Esophagus (tissue), 2 donors: ENCODE measurements around the gene ALDH2. TPM values are rescaled to one million over a fixed set of nuclear protein-coding genes. Genes with fewer than 3 reads are reported as not detected.
"Not testable (repeated sequence)": the region's sequence is repeated elsewhere in the genome, so short reads cannot be mapped to it uniquely, and the experiment has no call there.

Experiments
- H3K27ac ChIP-seq, 2 donors: one replicate each; pipeline ENCODE4 v1.5.1; 2013; ENCODE audit warnings: low read depth in 2 of 2, mild to moderate bottlenecking in 2 of 2, inconsistent platforms in 1 of 2, low read length in 1 of 2, moderate library complexity in 1 of 2
- H3K27me3 ChIP-seq, 2 donors: one replicate each; pipeline ENCODE4 v1.6.1; 2013; ENCODE audit warnings: low read length in 2 of 2, control low read depth in 1 of 2, mild to moderate bottlenecking in 1 of 2; ENCODE audit not compliant: insufficient read depth in 2 of 2, control insufficient read depth in 1 of 2
- H3K36me3 ChIP-seq, 2 donors: one replicate each; pipeline ENCODE4 v1.6.1; 2013; ENCODE audit warnings: low read length in 1 of 2; ENCODE audit not compliant: control insufficient read depth in 2 of 2, insufficient read depth in 2 of 2
- H3K4me1 ChIP-seq, 2 donors: one replicate each; pipeline ENCODE4 v1.6.1; 2013; ENCODE audit warnings: low read length in 1 of 2; ENCODE audit not compliant: control insufficient read depth in 2 of 2, insufficient read depth in 2 of 2
- H3K4me3 ChIP-seq, 2 donors: one replicate each; pipeline ENCODE4 v1.5.1; 2013; ENCODE audit warnings: low read length in 2 of 2, mild to moderate bottlenecking in 2 of 2, low read depth in 1 of 2, moderate library complexity in 1 of 2
- H3K9me3 ChIP-seq, 2 donors: one replicate each; pipeline ENCODE4 v1.6.1; 2013; ENCODE audit warnings: mild to moderate bottlenecking in 2 of 2, low read depth in 1 of 2, low read length in 1 of 2, moderate library complexity in 1 of 2; ENCODE audit not compliant: control insufficient read depth in 2 of 2, insufficient read depth in 1 of 2
- WGBS, 2 donors: extraction: QIAGEN DNeasy Blood & Tissue Kit; methylation state at CpG; one replicate each; pipeline ENCODE4 v1.1.7; 2013; 5-methylcytosine and 5-hydroxymethylcytosine counted together
- polyA plus RNA-seq, 2 donors: library from polyadenylated mRNA; stranded (reverse); fragments of 200-250 nt; gene quantifications; one replicate each; pipeline ENCODE4 v1.2.3, GENCODE V29; 2013
- donor health status: healthy with polysubstance abuse.
- donor health status: Bipolar disorder and iron deficiency.

ALDH2 gene
- polyA plus RNA-seq, 2 donors, result 83.9 to 148 TPM

DNA sequence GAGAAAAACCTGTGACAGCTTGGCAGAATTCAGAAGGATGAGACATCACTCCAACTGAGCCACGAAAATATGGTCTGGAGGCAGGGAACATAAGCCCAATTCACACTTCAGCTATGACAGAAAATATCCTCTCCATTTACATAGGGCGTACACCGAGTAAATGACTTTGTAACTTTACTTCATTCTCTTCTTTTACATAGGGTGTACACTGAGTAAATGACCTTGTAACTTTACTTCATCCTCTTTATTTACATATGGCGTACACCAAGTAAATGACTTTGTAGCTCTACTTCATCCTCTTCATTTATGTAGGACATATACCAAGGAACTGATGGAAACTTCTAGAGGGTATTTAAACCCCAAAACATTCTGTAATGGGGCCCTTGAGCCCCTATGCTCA, 61.2 kb downstream of the ALDH2 start:
- Histone ChIP-seq H3K9me3 (no peaks in the 10 kb centered on the region), H3K4me1 (no peaks in the 10 kb centered on the region), H3K36me3 (no peaks in the 10 kb centered on the region), H3K27ac (no peak overlapping the region), H3K27me3 (no peaks in the 10 kb centered on the region), H3K4me3 (no peak overlapping the region)
- 72 to 74% methylated on average over 4 of the region's 4 CpGs for WGBS, 2 donors

DNA sequence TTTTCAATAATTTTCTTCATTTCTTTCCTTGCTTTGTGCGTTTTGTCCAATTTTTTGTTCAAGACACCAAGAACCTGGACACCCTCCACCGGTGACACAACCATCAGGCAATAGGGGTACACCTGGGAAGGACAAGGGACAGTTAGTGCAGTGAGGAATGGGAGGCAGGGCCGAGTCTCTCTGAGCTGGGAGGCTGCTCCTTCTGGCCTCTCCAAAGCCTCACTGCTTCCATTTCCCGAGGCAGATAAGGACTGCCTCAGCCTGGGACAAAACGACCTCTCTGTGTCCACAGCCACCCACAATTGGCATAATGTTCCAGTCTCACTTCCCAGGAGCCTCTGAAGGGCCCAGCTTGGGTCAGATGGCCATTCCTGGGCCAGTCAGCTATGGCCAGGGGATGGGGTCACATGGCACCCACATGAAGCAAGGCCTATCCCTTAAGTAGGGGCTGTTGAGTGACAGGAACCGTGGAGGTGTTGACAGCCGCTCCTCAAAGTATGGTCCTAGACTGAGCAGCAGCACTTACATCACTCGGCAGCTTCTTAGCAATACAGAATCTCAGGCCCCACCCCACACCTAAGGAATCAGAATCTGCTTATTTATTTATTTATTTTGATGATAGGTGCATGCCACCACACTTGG, 61.7 kb downstream of the ALDH2 start:
- H3K4me3 ChIP-seq, result no peak overlapping the region
- H3K27me3 ChIP-seq, result no peaks in the 10 kb centered on the region
- 84 to 87% methylated on average over 8 of the region's 8 CpGs for WGBS, 2 donors
- no peak overlapping the region for H3K27ac ChIP-seq
- no peaks in the 10 kb centered on the region for H3K4me1 ChIP-seq
- H3K36me3 ChIP-seq, result no peaks in the 10 kb centered on the region
- H3K9me3 ChIP-seq, result no peaks in the 10 kb centered on the region

DNA sequence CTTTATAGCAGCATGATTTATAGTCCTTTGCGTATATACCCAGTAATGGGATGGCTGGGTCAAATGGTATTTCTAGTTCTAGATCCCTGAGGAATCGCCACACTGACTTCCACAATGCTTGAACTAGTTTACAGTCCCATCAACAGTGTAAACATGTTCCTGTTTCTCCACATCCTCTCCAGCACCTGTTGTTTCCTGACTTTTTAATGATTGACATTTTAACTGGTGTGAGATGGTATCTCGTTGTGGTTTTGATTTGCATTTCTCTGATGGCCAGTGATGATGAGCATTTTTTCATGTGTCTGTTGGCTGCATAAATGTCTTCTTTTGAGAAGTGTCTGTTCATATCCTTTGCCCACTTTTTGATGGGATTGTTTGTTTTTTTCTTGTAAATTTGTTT, 62.9 kb downstream of the ALDH2 start:
- not testable (repeated sequence) for H3K4me1 ChIP-seq, H3K9me3 ChIP-seq, H3K27me3 ChIP-seq, H3K36me3 ChIP-seq, H3K4me3 ChIP-seq, H3K27ac ChIP-seq
- 83 to 89% methylated on average over 3 of the region's 3 CpGs for WGBS, 2 donors

DNA sequence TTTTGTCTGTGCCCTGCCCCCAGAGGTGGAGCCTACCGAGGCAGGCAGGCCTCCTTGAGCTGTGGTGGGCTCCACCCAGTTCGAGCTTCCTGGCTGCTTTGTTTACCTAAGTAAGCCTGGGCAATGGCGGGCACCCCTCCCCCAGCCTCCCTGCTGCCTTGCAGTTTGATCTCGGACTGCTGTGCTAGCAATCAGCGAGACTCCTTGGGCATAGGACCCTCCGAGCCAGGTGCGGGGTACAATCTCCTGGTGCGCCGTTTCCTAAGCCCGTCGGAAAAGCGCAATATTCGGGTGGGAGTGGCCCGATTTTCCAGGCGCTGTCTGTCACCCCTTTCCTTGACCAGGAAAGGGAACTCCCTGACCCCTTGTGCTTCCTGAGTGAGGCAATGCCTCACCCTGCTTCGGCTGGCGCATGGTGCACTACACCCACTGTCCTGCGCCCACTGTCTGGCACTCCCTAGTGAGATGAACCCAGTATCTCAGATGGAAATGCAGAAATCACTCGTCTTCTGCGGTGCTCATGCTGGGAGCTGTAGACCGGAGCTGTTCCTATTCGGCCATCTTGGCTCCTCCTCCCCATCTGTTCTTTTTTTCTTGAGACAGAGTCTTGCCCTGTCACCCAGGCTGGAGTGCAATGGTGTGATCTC, 68.1 kb downstream of the ALDH2 start:
- H3K27me3 ChIP-seq, H3K4me3 ChIP-seq, H3K9me3 ChIP-seq, H3K27ac ChIP-seq, H3K4me1 ChIP-seq, H3K36me3 ChIP-seq: not testable (repeated sequence)
- WGBS, 2 donors, result 72% methylated on average over 22 of the region's 22 CpGs

DNA sequence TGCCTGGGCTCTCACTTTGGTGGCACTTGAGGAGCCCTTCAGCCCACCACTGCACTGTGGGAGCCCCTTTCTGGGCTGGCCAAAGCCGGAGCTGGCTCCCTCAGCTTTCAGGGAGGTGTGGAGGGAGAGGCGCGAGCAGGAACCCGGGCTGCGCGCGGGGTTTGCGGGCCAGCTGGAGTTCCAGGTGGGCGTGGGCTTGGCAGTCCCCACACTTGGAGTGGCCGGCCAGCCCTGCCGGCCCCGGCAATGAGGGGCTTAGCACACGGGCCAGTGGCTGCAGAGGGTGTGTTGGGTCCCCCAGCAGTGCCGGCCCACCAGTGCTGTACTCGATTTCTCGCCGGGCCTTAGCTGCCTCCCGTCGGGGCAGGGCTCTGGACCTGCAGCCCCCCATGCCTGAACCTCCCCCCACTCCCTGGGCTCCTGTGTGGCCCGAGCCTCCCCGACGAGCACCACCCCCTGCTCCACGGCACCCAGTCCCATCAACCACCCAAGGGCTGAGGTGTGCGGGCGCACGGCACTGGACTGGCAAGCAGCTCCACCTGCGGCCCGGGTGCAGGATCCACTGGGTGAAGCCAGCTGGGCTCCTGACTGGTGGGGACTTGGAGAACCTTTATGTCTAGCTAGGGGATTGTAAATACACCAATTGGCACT, 68.9 kb downstream of the ALDH2 start:
- H3K36me3 ChIP-seq, H3K4me1 ChIP-seq, H3K27ac ChIP-seq, H3K27me3 ChIP-seq, H3K4me3 ChIP-seq, H3K9me3 ChIP-seq: not testable (repeated sequence)
- WGBS, 2 donors, result 95 to 96% methylated on average over 28 of the region's 28 CpGs

DNA sequence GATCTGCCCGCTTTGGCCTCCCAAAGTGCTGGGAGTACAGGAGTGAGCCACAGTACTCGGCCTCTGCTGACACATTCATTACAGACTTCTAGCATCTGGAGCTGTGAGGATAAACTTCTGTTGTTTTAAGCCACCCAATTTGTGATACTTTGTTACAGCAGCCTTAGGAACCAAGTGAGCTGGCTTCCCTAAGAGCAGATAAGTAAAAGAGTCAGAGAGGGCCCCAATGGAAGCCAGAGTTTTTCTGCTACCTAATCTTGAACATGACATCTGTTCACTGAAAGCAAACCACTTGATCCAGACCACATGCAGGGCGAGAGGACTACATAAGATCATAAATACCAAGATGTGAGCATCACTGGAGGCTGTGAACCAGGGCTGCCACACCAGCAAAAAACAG, 71.6 kb downstream of the ALDH2 start:
- Histone ChIP-seq H3K9me3 (no peaks in the 10 kb centered on the region), H3K27ac (no peak overlapping the region), H3K4me3 (no peak overlapping the region), H3K36me3 (peaks cover 2 to 3% of the 10 kb centered on the region in 2 donors), H3K4me1 (peaks cover 0 to 5% of the 10 kb centered on the region in 2 donors), H3K27me3 (no peaks in the 10 kb centered on the region)
- WGBS, 2 donors, result 91 to 93% methylated on average over 3 of the region's 3 CpGs

DNA sequence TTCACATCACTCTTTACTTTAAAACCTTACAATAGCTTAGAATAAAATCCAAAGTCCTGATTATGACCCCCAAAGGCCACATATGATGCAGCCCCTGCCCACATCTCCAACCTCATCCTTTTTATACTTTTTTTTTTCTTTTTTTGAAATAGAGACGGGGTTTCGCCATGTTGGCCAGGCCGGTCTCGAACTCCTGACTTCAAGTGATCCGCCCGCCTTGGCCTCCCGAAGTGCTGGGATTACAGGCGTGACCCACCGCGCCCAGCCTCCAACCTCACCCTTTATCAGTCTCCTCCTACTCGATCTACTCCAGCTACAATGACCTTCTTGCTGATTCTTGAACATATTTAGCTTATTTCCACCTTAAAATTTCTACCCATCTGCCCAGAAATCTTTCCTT, 74.1 kb downstream of the ALDH2 start:
- Histone ChIP-seq H3K27ac (no peak overlapping the region), H3K4me3 (peak overlapping the region; percentile 85 to 92), H3K27me3 (no peaks in the 10 kb centered on the region), H3K4me1 (peaks cover 0 to 7% of the 10 kb centered on the region in 2 donors), H3K9me3 (no peaks in the 10 kb centered on the region), H3K36me3 (peaks cover 2 to 3% of the 10 kb centered on the region in 2 donors)
- WGBS, 2 donors, result 25 to 30% methylated on average over 11 of the region's 11 CpGs

DNA sequence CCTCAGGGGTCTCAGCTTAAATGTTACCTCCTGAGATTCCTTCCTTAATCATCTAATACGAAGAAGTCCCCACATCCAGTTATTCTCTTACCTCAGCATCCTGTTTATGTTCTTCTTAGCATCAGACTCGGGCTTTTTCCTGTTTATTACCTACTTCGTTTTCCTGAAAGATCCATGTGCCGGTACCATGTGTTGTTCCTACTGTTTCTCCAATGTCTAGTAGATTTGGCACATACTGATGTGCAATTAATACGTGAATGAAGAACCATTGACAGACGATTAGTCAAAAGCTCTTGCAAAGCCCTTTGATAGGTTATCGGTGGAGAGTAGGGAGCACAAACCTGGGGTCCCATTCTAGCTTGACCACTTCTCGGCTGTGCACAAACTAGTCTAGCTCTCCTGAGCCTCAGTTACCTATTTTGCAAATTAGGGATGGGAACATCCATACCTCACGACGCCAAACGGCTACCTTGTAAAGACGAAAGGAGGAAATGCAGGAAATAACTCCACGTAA, 74.6 kb downstream of the ALDH2 start:
- peak overlapping the region; percentile 85 to 92 for H3K4me3 ChIP-seq
- H3K27ac ChIP-seq, result peak overlapping the region; percentile 93 to 99
- H3K4me1 ChIP-seq, result peaks cover 0 to 7% of the 10 kb centered on the region in 2 donors
- H3K36me3 ChIP-seq, result peaks cover 2 to 3% of the 10 kb centered on the region in 2 donors
- no peaks in the 10 kb centered on the region for H3K27me3 ChIP-seq
- WGBS, 2 donors, result 1% methylated on average over 13 of the region's 13 CpGs
- no peaks in the 10 kb centered on the region for H3K9me3 ChIP-seq

DNA sequence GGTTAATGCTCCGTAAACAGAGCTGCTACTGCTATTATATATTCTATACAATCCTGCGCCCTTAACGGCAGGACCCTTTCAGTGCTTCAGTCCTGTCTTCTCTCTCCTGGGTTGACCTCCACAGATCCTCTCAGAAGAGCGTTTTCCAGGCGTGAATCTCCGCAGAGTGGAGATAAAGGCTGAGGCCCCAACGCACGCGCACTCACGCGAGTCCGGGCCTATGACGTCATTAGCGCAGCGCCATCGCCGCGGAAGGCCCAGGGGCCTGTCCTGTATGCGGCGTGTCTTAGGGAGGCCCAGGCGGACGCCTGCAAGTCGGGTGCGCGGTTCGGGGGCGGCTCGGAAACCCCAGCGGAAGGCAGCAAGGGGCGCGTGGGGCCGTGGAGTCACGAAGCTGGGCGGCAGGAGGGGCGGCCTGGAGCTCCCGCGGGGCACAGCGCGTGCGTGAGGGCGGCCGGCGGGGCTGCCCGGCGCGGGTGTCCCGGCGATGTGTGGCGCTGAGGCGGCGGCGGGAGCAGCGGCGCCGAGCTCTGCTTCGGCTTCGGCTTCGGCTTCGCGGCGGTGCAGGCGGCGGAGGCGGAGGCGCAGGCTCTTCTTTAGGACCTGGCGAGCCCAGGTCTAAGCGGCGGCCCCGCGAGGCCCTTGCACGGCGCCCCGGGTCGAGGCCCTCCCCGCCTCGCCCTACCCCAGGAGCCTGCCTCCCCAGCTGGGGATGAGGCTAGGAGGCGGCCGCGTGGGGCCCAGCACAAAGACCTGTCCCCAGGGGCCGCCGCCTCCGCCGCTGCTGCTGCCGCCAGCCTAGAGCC, 75.2 kb downstream of the ALDH2 start, which contains the start of gene MAPKAPK5:
MAPKAPK5 (plus strand) TSS at position 479 of the 806 bp plus-strand sequence. CDS start 506 bp downstream, outside the sequence.
- Histone ChIP-seq H3K27me3 (no peaks in the 10 kb centered on the region), H3K4me3 (peak within 1 kb of the TSS; percentile 85 to 92), H3K9me3 (no peaks in the 10 kb centered on the region), H3K36me3 (peaks cover 2 to 3% of the 10 kb centered on the region in 2 donors), H3K4me1 (peaks cover 0 to 7% of the 10 kb centered on the region in 2 donors), H3K27ac (peak within 1 kb of the TSS; percentile 93 to 99)
- WGBS, 2 donors, result 1% methylated on average over 58 to 84 of the region's 84 CpGs
